HepG2 (cell line): ENCODE data around the gene SALL4. TPM values are rescaled to one million over a fixed set of nuclear protein-coding genes. Genes with fewer than 3 reads are reported as not detected.

Experiments
- polyA plus RNA-seq, 8 experiments: library from polyadenylated mRNA; depleted of rRNA in 3 of 8; stranded (reverse) in 7 of 8; unstranded in 1 of 8; fragments of >200 nt; fragmentation: Illumina TruSeq in 4 of 8; extraction: Trizol in 4 of 8; gene quantifications; 2 replicates each; pipeline versions ENCODE4 v1.2.1 to v1.2.3, GENCODE V29; 2011 to 2016; ENCODE audit warnings: low read depth in 4 of 8, missing spikeins in 1 of 8, mixed read lengths in 1 of 8; ENCODE audit not compliant: insufficient read depth in 1 of 8
- total RNA-seq, 5 experiments: library from RNA; depleted of rRNA; stranded (reverse); fragments of >200 nt; fragmentation: Illumina TruSeq; extraction: Trizol; gene quantifications; 2 replicates each; pipeline ENCODE4 v1.2.3, GENCODE V29; 2016; ENCODE audit warnings: low read depth in 1 of 5

The SALL4 gene
- total and polyA plus RNA-seq, 2 of the 13 experiments (the other 11 are each of a cell fraction or from before 2014, with no cell fraction given): 0.33 to 1.8 TPM

Other genes with a start within 250 kb of the SALL4 start
- gene ATP9A, start 34.1 kb downstream of the SALL4 start, total RNA-seq (2016; rRNA removed; fragmentation: Illumina TruSeq; extraction: Trizol): 11.0 and 11.8 TPM in 2 replicates
- 18.5 and 19.2 TPM in 2 replicates for gene ATP9A, start 34.1 kb downstream of the SALL4 start, polyA plus RNA-seq (2011; rRNA removed)